ENCODE measurements around the gene CXXC5. TPM values are rescaled to one million over a fixed set of nuclear protein-coding genes. Genes with fewer than 3 reads are reported as not detected.

The CXXC5 gene
- total and polyA plus RNA-seq, 2 experiments from 2014 or later: 90.9 to 106 TPM

GRCh38 chr5:139668064-139668880 lies 20.1 kb downstream of the CXXC5 start:
- peaks cover 96% of the 10 kb centered on the region for H4K20me1 ChIP-seq (ENCODE audit: insufficient read depth, poor library complexity, severe bottlenecking)

DNA sequence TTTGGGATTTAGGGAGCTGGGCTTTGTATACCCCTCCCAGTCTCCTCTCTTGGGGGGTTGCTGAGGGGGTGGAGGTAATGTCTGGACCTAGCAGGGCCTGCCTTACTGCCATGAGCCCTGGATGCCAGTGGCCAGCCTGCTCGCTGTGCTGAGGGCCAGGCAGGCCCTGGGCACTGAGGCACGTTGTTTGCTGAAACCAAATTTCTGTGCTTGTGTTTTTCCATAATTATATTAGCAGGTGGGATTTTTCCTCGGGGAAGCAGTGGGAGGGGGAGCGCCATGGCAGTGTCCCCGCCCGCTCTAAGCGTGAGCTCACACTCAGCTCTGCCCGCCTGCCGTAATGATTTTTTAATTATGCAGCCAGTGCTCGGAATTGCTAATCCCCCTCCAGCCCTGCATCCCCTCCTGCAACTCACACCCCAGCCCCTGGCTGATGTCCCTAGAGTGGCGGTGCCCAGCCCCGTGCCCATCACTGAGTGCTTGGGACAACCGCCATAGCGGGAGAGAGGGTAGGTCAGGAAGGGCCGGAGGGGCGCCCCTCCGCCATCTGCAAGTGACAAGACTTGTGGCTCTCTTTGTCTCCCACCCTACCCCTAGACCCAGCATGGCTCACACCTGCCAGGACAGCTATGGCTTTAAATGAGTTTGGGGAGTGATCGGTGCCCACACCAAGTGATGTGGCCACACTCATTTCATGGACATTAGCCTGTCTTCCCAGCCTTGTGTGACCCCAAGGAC lies 20.9 kb downstream of the CXXC5 start:
- H2AFZ ChIP-seq: no peak overlapping the region
- WGBS (ENCODE audit: low lambda C conversion rate, missing lambda C conversion rate): 90% methylated on average over 18 of the region's 18 CpGs
- no peak overlapping the region for H3K4me3 ChIP-seq
- H3K9me2 ChIP-seq (replicated peaks; ENCODE audit: insufficient read depth): no peaks in the 10 kb centered on the region
- peaks cover 22% of the 10 kb centered on the region for H3K4me1 ChIP-seq (ENCODE audit: insufficient read depth)
- no peaks in the 10 kb centered on the region for H3K9me3 ChIP-seq (ENCODE audit: low read depth)
- no peaks in the 10 kb centered on the region for H3K27me3 ChIP-seq
- no peak for DNase-seq (ENCODE audit: low spot score)
- no peaks in the 10 kb centered on the region for H3K36me3 ChIP-seq (replicated peaks; ENCODE audit: insufficient read depth, low read depth)
- H4K20me1 ChIP-seq (ENCODE audit: insufficient read depth, poor library complexity, severe bottlenecking): peaks cover 97% of the 10 kb centered on the region
- no peak overlapping the region for H3K4me2 ChIP-seq
- H3K27ac ChIP-seq: peak overlapping the region; percentile 63
- H3K79me2 ChIP-seq: peaks cover 98% of the 10 kb centered on the region
- TF ChIP-seq, protein P1, sequence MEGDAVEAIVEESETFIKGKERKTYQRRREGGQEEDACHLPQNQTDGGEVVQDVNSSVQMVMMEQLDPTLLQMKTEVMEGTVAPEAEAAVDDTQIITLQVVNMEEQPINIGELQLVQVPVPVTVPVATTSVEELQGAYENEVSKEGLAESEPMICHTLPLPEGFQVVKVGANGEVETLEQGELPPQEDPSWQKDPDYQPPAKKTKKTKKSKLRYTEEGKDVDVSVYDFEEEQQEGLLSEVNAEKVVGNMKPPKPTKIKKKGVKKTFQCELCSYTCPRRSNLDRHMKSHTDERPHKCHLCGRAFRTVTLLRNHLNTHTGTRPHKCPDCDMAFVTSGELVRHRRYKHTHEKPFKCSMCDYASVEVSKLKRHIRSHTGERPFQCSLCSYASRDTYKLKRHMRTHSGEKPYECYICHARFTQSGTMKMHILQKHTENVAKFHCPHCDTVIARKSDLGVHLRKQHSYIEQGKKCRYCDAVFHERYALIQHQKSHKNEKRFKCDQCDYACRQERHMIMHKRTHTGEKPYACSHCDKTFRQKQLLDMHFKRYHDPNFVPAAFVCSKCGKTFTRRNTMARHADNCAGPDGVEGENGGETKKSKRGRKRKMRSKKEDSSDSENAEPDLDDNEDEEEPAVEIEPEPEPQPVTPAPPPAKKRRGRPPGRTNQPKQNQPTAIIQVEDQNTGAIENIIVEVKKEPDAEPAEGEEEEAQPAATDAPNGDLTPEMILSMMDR (IDR thresholded peaks at IDR 0.05; ENCODE audit: poor library complexity): no peak
- TF ChIP-seq EZH2 (IDR thresholded peaks at IDR 0.05; ENCODE audit: borderline replicate concordance): no peak
- TF ChIP-seq EZH2phosphoT487 (IDR thresholded peaks at IDR 0.05; ENCODE audit: low read depth, severe bottlenecking, unreplicated experiment): no peak

More at GRCh38 chr5:139668064-139668880, 20.1 kb downstream of the CXXC5 start:
- H2AFZ ChIP-seq: no peak overlapping the region
- no peaks in the 10 kb centered on the region for H3K9me3 ChIP-seq (ENCODE audit: low read depth)
- H3K4me2 ChIP-seq: peak overlapping the region; percentile 70
- TF ChIP-seq, protein P1 (IDR thresholded peaks at IDR 0.05; ENCODE audit: poor library complexity): no peak
- no peak for TF ChIP-seq EZH2phosphoT487 (IDR thresholded peaks at IDR 0.05; ENCODE audit: low read depth, severe bottlenecking, unreplicated experiment)
- no peak for TF ChIP-seq EZH2 (IDR thresholded peaks at IDR 0.05; ENCODE audit: borderline replicate concordance)
- H3K9me2 ChIP-seq (replicated peaks; ENCODE audit: insufficient read depth): no peaks in the 10 kb centered on the region
- 55% methylated on average over 53 of the region's 55 CpGs for WGBS (ENCODE audit: low lambda C conversion rate, missing lambda C conversion rate)
- H3K79me2 ChIP-seq: peaks cover 98% of the 10 kb centered on the region
- H3K36me3 ChIP-seq (replicated peaks; ENCODE audit: insufficient read depth, low read depth): no peaks in the 10 kb centered on the region
- peak; percentile 35 for DNase-seq (ENCODE audit: low spot score)
- peaks cover 22% of the 10 kb centered on the region for H3K4me1 ChIP-seq (ENCODE audit: insufficient read depth)
- H3K4me3 ChIP-seq: no peak overlapping the region
- H3K27me3 ChIP-seq: no peaks in the 10 kb centered on the region
- H3K27ac ChIP-seq: peak overlapping the region; percentile 63

DNA sequence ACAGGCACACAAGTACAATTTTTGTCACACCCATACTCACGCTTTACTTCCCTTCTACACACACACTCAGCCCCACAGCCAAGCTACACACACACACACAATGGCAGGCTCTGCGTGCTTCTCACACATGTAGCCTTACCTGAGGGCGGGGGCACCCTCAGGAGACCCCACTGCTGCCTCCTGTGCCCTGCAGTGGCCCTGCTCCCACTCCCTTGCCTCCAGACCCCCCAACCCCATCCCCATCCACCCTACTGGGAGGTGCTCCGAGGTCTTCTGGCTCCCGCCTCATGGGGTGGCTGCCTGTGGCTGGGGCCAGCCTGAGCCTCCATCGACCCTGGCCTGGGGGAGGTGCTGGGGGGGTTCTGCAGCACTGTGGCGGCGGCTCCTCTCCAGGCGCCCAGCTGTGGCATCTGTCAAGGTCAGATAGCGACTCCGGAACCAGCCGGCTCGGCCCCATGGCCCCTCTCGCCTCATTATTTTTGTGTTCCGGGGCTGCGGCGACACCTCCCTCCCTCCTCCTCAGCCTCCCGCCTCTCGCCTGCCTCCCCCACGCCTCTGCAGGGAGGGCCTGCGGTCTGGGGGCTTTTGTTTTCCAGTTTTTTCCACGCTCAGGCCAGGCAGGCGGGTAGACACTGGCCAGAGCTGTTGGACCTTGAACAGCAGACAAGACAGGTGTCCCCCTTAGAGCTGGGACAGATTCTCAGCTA lies 21.7 kb downstream of the CXXC5 start:
- Histone ChIP-seq H3K4me3 (no peak overlapping the region), H3K9me3 (ENCODE audit: low read depth) (no peaks in the 10 kb centered on the region), H4K20me1 (ENCODE audit: insufficient read depth, poor library complexity, severe bottlenecking) (peaks cover 97% of the 10 kb centered on the region), H3K4me1 (ENCODE audit: insufficient read depth) (peaks cover 22% of the 10 kb centered on the region), H3K9me2 (replicated peaks; ENCODE audit: insufficient read depth) (no peaks in the 10 kb centered on the region), H3K27me3 (no peaks in the 10 kb centered on the region), H2AFZ (no peak overlapping the region), H3K79me2 (peaks cover 98% of the 10 kb centered on the region), H3K4me2 (no peak overlapping the region), H3K36me3 (replicated peaks; ENCODE audit: insufficient read depth, low read depth) (no peaks in the 10 kb centered on the region), H3K27ac (peak overlapping the region; percentile 34)
- no peak for TF ChIP-seq EZH2phosphoT487 (IDR thresholded peaks at IDR 0.05; ENCODE audit: low read depth, severe bottlenecking, unreplicated experiment)
- WGBS (ENCODE audit: low lambda C conversion rate, missing lambda C conversion rate): 61% methylated on average over 22 of the region's 23 CpGs
- DNase-seq (ENCODE audit: low spot score): no peak
